NOMO-1 treated with DMSO at 0.1 percent for 48 hours (cell line): Measurements from ENCODE around the gene AGBL3.
"Not testable (repeated sequence)": the region's sequence is repeated elsewhere in the genome, so short reads cannot be mapped to it uniquely, and the experiment has no call there.

ENCODE experiments used
- DNase-seq: peaks from one replicate; lab custom pipeline; 2025; ENCODE audit not compliant: unreplicated experiment; lab: John Stamatoyannopoulos, UW

AGBL3 gene

GRCh38 chr7:134963036-134963435 lies 23.3 kb upstream of the AGBL3 start:
- DNase-seq = no peak

- DNase-seq = no peak
These were observed 19.6 kb upstream of the AGBL3 start for GRCh38 chr7:134966691-134967090.

- no peak for DNase-seq
These were observed 18.2 kb upstream of the AGBL3 start for GRCh38 chr7:134968110-134968509.

- not testable (repeated sequence) for DNase-seq
These were observed 4.7 kb upstream of the AGBL3 start for GRCh38 chr7:134981645-134982044.

- no peak for DNase-seq
These were observed 380 bp upstream of the AGBL3 start for GRCh38 chr7:134985894-134986362.

GRCh38 chr7:134988161-134988560 lies 1.9 kb downstream of the AGBL3 start:
- no peak for DNase-seq

GRCh38 chr7:134991469-134992339 lies 5.4 kb downstream of the AGBL3 start:
- DNase-seq = no peak

GRCh38 chr7:134992626-134993179 lies 6.4 kb downstream of the AGBL3 start:
- DNase-seq = no peak

GRCh38 chr7:134993877-134994456 lies 7.7 kb downstream of the AGBL3 start:
- DNase-seq = no peak

GRCh38 chr7:134995239-134996096 lies 9.2 kb downstream of the AGBL3 start:
- DNase-seq = no peak

GRCh38 chr7:134996097-134996550 lies 9.8 kb downstream of the AGBL3 start:
- no peak for DNase-seq

GRCh38 chr7:134997214-134997885 lies 11.0 kb downstream of the AGBL3 start:
- no peak for DNase-seq

GRCh38 chr7:134999136-134999535 lies 12.8 kb downstream of the AGBL3 start:
- DNase-seq = no peak

- no peak for DNase-seq
These were observed 15.3 kb downstream of the AGBL3 start for GRCh38 chr7:135001390-135002165.

- no peak for DNase-seq
These were observed 25.9 kb downstream of the AGBL3 start for GRCh38 chr7:135012229-135012628.

- no peak for DNase-seq
These were observed 37.3 kb downstream of the AGBL3 start for GRCh38 chr7:135023622-135024021.

- DNase-seq = no peak
These were observed 48.9 kb downstream of the AGBL3 start for GRCh38 chr7:135035252-135035651.

GRCh38 chr7:135067017-135067416 lies 80.7 kb downstream of the AGBL3 start:
- DNase-seq = not testable (repeated sequence)

GRCh38 chr7:135074096-135074495 lies 87.8 kb downstream of the AGBL3 start:
- DNase-seq = no peak

GRCh38 chr7:135074531-135074930 lies 88.2 kb downstream of the AGBL3 start:
- DNase-seq = no peak
